GM18951 (cell line): ENCODE results near the gene DRAP1.

Experiments used
- POLR2A ChIP-seq: IDR thresholded peaks from 4 replicates; pipeline ENCODE4 v1.6.1; 2011; ENCODE audit warnings: mild to moderate bottlenecking; ENCODE audit not compliant: insufficient read length, insufficient read depth; ENCODE audit errors: extremely low read depth
- in situ Hi-C: fragments of 300-500 bp; cut with MboI; formaldehyde crosslinking; loops from one replicate; pipeline ENCODE4 v1.12.0; 2022; ENCODE audit warnings: low sequenced_read_pairs, mixed read lengths, inconsistent platforms; ENCODE audit not compliant: unreplicated experiment

Gene DRAP1, protein sequence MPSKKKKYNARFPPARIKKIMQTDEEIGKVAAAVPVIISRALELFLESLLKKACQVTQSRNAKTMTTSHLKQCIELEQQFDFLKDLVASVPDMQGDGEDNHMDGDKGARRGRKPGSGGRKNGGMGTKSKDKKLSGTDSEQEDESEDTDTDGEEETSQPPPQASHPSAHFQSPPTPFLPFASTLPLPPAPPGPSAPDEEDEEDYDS

DNA sequence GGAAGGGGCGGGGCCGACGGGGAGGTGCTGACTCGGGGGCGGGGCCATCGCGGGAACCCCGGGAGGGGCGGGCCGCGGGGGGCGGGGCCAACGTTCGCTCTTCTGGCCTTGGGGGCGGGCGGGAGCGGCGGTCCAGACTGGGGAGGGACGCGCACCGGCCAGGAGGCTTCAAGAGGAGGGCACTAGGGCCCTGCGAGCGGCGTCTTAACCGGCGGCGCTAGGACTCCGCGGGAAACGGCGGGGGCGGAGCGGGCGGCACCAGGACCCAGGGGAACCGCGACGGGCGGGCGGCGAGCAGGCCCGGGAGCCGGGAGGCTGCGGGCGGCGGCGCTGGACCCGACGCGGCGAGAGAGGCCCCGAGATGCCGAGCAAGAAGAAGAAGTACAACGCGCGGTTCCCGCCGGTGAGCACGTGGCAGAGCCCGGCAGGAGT, at the start of gene DRAP1:
DRAP1 (plus strand) TSS at position 286 of the 432 bp plus-strand sequence; CDS start at position 362, 76 bp downstream.
- peak; percentile 26 for TF ChIP-seq POLR2A
- in situ Hi-C loops = no loop called here

DNA sequence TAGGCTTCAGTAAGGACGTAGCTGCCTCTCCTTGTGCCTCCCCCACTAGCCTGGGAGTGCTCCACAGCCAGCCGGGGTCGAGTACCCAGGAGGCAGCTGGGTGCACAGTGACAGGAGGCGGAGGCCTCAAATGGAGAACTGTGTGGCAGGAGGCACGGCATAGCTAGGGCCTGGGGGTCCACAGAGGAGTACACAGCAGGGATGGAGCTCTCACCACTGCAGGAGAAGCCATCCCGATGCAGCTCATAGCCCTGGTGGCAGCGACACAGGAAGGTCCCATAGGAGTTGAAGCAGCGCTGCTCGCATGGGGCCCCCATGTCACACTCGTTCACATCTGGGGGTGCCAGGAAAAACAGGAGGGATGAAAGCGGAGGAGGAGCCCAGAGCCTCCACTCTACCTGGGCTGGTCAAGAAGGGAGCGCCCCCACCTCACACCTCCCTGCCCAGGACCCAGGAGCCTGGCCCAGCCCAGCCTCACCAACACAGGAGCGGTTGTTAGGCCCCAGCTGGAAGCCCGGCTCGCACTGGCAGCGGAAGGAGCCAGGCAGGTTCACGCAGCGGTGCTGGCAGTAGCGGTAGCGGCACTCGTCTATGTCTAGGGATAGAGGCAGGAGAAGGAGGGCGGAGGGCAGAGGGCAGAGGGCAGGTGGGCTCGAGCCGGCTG, 49.5 kb upstream of the DRAP1 start:
- no peak for TF ChIP-seq POLR2A
- in situ Hi-C loops = no loop called here

DNA sequence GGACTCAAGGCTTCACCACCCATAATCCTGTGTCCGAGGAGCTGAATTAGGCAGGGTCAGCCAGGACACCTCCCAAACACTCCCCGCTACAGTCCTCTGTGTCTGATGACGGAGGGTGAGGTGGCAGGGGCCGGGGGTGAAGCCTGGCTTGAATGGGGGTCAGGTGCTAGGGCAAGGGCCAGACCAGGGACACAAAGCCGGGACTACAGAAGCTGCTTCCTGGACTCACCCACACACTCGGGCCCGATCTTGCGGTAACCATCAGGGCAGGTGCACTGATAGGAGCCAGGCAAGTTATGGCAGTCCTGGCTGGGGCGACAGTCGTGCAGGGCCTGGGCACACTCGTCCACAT, 48.9 kb upstream of the DRAP1 start:
- TF ChIP-seq POLR2A = no peak
- in situ Hi-C loops = no loop called here

DNA sequence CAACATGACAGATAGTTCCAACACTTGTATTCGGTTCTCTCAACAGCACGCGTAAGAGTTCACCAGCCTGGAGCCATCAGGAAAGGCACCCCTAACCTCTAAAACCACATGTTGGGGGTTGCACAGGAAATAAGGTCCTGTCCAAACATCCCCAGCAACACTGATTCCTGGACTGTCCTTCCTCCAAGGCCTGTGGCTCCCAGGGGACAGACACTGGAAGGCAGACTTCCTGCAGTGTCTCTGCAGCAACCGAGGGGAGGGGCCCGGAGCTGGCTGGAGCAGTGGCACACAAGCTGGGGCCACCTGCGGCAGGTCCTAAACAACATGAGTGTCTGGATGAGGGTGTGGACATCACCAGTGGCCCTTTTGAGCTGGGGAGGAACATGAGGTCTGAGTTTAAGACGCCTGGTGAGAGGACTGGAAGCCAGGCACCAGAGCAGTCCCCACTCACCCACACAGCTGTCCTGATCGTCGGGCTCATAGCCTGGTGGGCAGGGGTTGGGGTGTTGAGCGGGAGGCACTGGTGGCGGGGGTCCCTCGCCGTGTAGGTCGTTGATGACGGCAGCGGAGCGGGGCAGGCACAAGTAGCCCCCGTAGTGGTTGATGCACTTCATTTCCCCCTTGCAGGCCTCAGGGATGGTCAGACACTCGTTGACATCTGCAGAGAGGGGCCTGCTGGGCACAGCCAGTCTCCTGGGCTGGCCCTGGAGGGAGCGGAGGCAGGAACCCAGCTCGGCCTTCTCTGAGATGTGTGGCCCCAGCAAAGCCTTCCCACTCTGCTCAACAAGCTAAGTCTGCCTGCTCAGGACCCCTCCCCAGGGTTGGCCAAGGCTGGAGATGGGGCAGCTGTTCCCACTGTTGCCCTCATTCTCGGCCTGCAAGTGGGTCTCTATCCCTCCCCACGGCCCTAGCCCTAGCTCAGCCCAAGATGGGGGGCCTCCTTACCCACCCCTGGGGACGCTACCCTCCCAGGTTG, 48.2 kb upstream of the DRAP1 start:
- no peak for TF ChIP-seq POLR2A
- in situ Hi-C loops = no loop called here

DNA sequence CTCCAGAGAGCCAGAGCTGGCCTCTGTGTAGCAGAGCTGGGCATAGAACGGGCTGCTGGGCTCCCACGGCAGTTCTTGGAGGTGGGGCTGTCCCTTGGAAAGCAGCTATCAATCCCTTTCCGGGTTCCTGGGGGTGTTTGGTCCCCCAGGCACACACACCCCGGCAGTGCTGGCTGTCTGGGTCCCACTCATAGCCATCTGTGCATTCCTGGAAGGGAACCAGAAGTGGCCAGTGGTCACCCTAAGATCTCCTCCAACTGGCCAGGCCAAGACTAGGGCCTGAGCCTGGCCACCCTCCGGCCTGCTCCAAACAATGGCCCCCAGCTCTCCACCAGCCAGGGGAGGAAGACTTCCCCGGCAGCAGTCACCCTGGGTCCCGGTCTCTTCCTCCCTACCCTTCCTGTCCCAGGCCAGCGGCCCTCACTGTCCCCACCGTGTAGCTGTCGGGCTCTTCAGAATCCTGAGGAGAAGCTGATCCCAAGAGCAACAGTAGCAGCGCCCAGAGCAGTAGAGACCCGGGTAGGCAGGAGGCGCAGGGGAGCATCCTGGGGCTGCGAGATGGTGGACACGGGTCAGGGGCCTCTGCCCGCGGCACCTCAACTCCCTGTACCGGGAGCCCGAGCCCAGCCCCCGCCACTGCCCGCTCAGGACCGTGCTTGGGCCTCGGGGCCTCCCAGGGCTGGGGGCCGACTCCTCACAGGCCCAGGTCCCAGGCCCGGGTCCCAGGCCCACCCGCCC, 47.2 kb upstream of the DRAP1 start:
- no peak for TF ChIP-seq POLR2A
- in situ Hi-C loops = no loop called here

DNA sequence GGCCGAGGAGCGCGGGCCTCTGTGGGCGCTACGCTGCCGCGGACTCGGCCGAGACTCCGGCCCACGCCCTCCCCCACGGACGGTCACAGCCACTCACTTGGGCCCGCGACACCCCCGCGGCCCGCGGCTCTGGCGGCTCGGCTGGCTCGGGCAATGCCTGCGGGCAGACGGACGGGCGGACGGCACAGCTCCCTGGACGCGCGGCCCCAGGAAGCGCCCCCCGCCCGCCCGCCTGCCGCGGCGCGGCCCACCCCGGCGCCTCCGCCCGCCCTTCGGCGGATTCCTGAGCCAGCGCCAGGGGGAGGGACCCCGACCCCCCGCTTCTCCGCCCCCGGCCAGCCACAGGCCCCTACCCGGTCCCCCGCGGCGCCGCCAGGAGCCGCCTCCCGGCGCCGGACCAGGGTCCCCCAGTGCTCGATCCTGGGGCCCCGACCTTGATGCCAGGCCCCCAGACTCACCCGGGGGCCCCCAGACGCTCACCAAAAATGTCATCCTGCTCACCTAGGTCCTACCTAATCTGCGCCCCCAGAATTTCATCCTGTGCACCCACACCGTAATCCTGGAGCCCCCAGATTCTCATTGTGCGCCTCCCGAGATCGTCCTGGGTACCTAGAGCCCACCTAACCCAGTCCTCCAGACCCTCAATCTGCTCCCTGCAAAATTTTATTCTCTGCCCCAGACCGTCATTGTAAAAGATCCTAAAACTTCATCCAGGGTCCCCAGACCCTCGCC, 46.5 kb upstream of the DRAP1 start, which contains the start of gene EFEMP2:
EFEMP2 (minus strand) TSS at position 215 of the 732 bp plus-strand sequence. CDS start 446 bp downstream, outside the sequence.
- TF ChIP-seq POLR2A = no peak
- in situ Hi-C loops = no loop called here

DNA sequence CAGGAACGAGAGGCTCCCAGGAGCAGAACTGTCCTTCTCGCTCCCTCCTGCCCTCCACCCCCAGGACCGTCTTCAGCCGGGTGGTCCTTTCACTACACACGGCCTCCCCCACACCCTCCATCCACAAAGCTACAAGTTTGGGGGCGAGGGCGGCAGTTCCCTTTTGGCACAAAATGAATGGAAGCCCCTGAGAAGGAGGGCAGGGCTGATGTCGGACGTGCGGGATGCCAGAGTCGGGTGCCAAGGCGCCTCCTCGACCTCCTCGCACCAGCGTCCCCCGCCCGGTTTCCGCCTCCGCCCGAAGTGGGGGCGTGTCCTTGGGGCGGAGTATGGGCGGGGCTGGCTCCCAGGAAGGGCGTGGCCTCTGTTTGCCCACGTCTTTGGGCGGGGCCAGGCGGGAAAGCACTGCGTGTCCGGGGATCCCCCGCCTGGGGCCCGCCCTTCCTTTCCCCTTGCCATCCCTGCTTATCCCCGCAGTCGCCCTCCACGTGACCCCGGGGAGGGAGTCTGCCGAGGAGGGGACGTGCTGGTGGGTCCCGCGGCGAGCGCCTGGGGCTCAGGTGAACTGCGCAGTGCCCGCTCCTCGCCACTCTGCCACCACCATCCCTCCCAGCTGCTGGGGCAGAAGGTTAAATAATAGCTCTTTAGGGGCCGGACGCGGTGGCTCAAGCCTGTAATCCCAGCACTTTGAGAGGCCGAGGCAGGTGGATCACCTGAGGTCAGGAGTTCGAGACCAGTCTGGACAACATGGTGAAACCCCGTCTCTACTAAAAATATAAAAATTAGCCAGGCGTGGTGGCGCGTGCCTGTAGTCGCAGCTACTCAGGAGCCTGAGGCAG, 45.7 kb upstream of the DRAP1 start:
- in situ Hi-C loops = no loop called here
- TF ChIP-seq POLR2A = peak; percentile 80

DNA sequence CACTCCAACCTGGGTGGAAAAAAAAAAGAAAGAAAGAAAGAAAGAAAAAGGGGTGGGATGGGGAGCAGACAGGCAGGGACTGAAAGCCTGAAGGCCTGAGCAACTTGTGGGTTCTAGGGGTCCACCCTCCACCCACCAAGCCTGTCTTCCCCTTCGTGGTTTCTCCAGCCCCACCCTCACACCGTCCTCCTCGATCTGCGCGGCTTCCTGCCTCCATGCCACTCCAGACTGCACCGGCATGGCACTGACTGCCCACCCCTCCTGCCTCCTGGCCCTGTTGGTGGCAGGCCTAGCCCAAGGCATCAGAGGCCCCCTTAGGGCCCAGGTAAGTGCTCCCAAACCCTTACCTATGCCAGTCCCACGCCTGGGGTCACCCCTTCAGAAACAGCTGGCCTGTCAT, 39.6 kb upstream of the DRAP1 start, which contains the start of gene CTSW:
CTSW (plus strand) TSS at position 221 of the 400 bp plus-strand sequence; CDS start at position 239, 18 bp downstream.
- in situ Hi-C loops = loop anchor here (5.0 kb wide), 1 partner anchor 108 kb away; no protein-coding TSS in a partner anchor
- TF ChIP-seq POLR2A = no peak

DNA sequence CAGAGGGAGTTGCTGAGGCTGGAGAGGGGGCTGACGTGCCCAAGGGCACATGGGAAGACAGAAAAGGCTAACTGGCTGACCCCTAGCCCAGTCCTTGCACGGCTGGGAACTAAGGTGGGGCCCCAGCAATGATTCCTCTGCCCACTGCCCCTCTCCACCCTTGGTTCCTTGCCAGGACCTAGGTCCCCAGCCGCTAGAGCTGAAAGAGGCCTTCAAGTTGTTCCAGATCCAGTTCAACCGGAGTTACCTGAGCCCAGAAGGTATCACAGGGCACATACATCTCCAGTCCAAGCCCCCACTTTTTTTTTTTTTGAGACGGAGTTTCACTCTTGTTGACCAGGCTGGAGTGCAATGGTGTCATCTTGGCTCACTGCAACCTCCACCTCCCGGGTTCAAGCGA, 39.2 kb upstream of the DRAP1 start:
- in situ Hi-C loops = loop anchor here (5.0 kb wide), 1 partner anchor 107 kb away; no protein-coding TSS in a partner anchor
- no peak for TF ChIP-seq POLR2A

DNA sequence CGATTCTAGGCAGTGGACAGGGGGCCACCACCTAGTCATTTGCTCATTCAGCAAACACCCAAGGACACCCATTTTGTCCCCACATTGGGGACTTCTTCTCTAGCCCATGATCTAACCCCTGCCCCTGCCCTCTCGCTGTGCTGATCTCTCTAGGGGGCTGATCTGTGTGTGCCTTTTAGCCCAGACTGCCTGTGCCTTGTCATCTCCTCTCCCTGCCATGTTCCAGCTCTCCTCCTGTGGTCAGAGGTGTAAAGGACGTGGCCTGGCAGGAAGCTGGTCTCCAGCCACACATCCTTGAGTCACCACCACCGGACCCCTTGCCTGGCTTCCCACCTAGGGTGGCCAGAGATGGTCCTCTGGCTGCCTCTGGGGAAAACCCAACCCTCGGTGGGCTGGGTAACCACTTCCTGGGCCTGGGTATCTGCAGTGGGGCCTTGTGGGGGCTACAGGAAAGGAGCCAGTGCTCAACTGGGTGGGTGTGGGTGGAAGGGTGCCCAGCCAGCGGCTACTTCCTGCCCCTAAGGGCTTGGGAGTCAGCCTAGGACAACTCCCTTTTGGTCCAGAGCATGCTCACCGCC, 38.3 kb upstream of the DRAP1 start:
- TF ChIP-seq POLR2A = no peak
- in situ Hi-C loops = loop anchor here (5.0 kb wide), 1 partner anchor 106 kb away; no protein-coding TSS in a partner anchor

DNA sequence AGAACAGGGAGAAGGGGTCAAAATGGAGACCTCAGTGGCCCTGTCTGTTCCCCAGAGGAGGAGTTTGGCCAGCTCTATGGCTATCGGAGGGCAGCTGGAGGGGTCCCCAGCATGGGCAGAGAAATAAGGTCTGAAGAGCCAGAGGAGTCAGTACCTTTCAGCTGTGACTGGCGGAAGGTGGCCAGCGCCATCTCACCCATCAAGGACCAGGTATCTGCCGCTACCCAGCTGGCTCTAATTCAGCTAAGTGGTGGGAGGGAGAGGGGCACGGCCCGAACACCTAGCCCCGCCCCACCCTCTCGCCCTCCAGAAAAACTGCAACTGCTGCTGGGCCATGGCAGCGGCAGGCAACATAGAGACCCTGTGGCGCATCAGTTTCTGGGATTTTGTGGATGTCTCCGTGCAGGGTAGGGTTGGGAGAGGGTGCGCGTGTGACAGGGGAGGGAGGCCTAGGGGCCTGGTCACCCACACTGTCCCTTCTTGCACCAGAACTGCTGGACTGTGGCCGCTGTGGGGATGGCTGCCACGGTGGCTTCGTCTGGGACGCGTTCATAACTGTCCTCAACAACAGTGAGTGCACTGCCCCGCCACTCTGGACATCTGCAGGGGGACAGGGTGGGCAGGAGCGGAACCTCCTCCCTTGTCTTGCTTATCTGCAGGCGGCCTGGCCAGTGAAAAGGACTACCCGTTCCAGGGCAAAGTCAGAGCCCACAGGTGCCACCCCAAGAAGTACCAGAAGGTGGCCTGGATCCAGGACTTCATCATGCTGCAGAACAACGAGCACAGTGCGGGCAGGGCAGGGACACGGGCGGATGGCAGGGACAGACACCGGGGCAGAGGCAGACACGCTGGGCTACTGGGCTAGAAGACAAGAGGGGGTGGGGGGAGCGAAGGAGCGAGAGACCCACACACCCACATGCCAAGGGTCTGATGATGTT, 36.8 kb upstream of the DRAP1 start:
- TF ChIP-seq POLR2A = no peak
- in situ Hi-C loops = loop anchor here (5.0 kb wide), 1 partner anchor 105 kb away; no protein-coding TSS in a partner anchor
